ENCODE measurements around the gene WDR26. TPM values are rescaled to one million over a fixed set of nuclear protein-coding genes. Genes with fewer than 3 reads are reported as not detected.
A peak's percentile ranks its signal among the peaks of the same experiment; 100 is the strongest.

The WDR26 gene
- total and polyA plus RNA-seq, 2 of the 4 experiments (the other 2 are of a cell fraction): 23.8 to 46.4 TPM

- no peak overlapping the region for H4K5ac ChIP-seq (ENCODE audit: low read depth, low read length)
- peaks cover 9 to 33% of the 10 kb centered on the region in 2 experiments for H3K79me1 ChIP-seq (ENCODE audit: low read depth in 1 of 2, low read length in 2 of 2)
- H2BK20ac ChIP-seq (ENCODE audit: low read depth, low read length): no peak overlapping the region
- peak overlapping the region; percentile 95 for H3K4me2 ChIP-seq (ENCODE audit: low read depth, low read length)
- H3K27ac ChIP-seq (ENCODE audit: insufficient read depth, low read length): no peak overlapping the region; the same call in 1 of the 2 replicates
- H3K4me3 ChIP-seq (ENCODE audit: insufficient read depth, low read depth, low read length): peak overlapping the region; percentile 77
- H2AK9ac ChIP-seq (replicated peaks; ENCODE audit: low read depth, low read length, poor library complexity): no peak overlapping the region
- no peak overlapping the region for H4K8ac ChIP-seq (ENCODE audit: low read depth in 2 of 2, low read length in 2 of 2)
- TSS peak; percentile 14 for BruUV-seq (replicated peaks)
- no peak overlapping the region for H3K14ac ChIP-seq (replicated peaks; ENCODE audit: low read depth, low read length)
- no peaks in the 10 kb centered on the region for H3K27me3 ChIP-seq (ENCODE audit: control insufficient read depth, insufficient read depth, low read length)
- intact Hi-C loops (cut with micrococcal nuclease) (loop anchor here (10.0 kb wide), 1 partner anchor 493 kb away; the partner anchor contains the start of gene DNAH14), in situ Hi-C loops (cut with MboI; ENCODE audit: low sequenced_read_pairs) (no loop called here), dilution Hi-C loops (cut with HindIII; ENCODE audit: low sequenced_read_pairs, unreplicated experiment) (no loop called here)
- H3K4me1 ChIP-seq (ENCODE audit: control insufficient read depth, insufficient read depth, low read length): peaks cover 4% of the 10 kb centered on the region; the same call in 1 of the 2 replicates
- DNase-seq (no peak), ATAC-seq (ENCODE audit: low read depth) (no peak)
- peaks cover 4% of the 10 kb centered on the region for H3K9me1 ChIP-seq (ENCODE audit: insufficient read depth, low read length)
- no peak overlapping the region for H4K91ac ChIP-seq (ENCODE audit: insufficient read depth, low read depth, low read length)
- POLR2A ChIA-PET (ENCODE audit: unreplicated experiment): interaction anchor here (0.5 to 1.0 kb wide), 2 partner anchors 11 to 25 kb away, joined by 3 read pairs; no protein-coding TSS in a partner anchor
- H2BK5ac ChIP-seq (ENCODE audit: low read depth, low read length, poor library complexity, severe bottlenecking): peak overlapping the region; percentile 94
- CTCF ChIA-PET: interaction anchor here (0.5 to 1.0 kb wide), 2 partner anchors 20 to 1098 kb away, joined by 4 read pairs; no protein-coding TSS in a partner anchor
- no peak overlapping the region for H2BK15ac ChIP-seq (ENCODE audit: low read depth, low read length)
- H3K56ac ChIP-seq (ENCODE audit: extremely low read depth, insufficient read depth, low read length): no peak overlapping the region
- H2AK5ac ChIP-seq (ENCODE audit: low read depth, low read length): no peak overlapping the region
- peaks cover 40% of the 10 kb centered on the region for H4K20me1 ChIP-seq (ENCODE audit: insufficient read depth, low read length)
- H3K9ac ChIP-seq (ENCODE audit: low read depth, low read length): peak overlapping the region; percentile 92
- no peak for TF ChIP-seq MAFK (IDR thresholded peaks at IDR 0.05; ENCODE audit: low read depth, low read length)
- no peak for TF ChIP-seq CHD1 (IDR thresholded peaks at IDR 0.05; ENCODE audit: low read depth, low read length)
- TF ChIP-seq USF2 (IDR thresholded peaks at IDR 0.05; ENCODE audit: low read depth, low read length): no peak
- TF ChIP-seq, protein P1, sequence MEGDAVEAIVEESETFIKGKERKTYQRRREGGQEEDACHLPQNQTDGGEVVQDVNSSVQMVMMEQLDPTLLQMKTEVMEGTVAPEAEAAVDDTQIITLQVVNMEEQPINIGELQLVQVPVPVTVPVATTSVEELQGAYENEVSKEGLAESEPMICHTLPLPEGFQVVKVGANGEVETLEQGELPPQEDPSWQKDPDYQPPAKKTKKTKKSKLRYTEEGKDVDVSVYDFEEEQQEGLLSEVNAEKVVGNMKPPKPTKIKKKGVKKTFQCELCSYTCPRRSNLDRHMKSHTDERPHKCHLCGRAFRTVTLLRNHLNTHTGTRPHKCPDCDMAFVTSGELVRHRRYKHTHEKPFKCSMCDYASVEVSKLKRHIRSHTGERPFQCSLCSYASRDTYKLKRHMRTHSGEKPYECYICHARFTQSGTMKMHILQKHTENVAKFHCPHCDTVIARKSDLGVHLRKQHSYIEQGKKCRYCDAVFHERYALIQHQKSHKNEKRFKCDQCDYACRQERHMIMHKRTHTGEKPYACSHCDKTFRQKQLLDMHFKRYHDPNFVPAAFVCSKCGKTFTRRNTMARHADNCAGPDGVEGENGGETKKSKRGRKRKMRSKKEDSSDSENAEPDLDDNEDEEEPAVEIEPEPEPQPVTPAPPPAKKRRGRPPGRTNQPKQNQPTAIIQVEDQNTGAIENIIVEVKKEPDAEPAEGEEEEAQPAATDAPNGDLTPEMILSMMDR (conservative IDR thresholded peaks at IDR 0.05; ENCODE audit: low read depth, low read length): no peak
- no peak for TF ChIP-seq SMC3 (IDR thresholded peaks at IDR 0.05; ENCODE audit: low read depth, low read length)
- TF ChIP-seq, protein P2, sequence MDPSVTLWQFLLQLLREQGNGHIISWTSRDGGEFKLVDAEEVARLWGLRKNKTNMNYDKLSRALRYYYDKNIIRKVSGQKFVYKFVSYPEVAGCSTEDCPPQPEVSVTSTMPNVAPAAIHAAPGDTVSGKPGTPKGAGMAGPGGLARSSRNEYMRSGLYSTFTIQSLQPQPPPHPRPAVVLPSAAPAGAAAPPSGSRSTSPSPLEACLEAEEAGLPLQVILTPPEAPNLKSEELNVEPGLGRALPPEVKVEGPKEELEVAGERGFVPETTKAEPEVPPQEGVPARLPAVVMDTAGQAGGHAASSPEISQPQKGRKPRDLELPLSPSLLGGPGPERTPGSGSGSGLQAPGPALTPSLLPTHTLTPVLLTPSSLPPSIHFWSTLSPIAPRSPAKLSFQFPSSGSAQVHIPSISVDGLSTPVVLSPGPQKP (IDR thresholded peaks at IDR 0.05; ENCODE audit: borderline replicate concordance, low read depth, low read length): no peak
- no peak overlapping the region for H3K23ac ChIP-seq (ENCODE audit: low read depth, low read length)
- no peak overlapping the region for H3K4ac ChIP-seq (ENCODE audit: low read depth, low read length)
- peaks cover 5% of the 10 kb centered on the region for H3K36me3 ChIP-seq (ENCODE audit: control insufficient read depth, insufficient read depth, low read length)
- no peak overlapping the region for H2AFZ ChIP-seq (replicated peaks; ENCODE audit: low read length, poor library complexity)
- H3K9me3 ChIP-seq (ENCODE audit: control insufficient read depth, insufficient read depth, low read length): no peaks in the 10 kb centered on the region
- WGBS, 2 experiments (ENCODE audit: extremely low coverage in 2 of 2, insufficient read length in 1 of 2): no CpG with 5 or more reads among the region's 2 CpGs
- no peak overlapping the region for H3K18ac ChIP-seq (ENCODE audit: low read depth, low read length)
- H2BK120ac ChIP-seq (ENCODE audit: low read depth, low read length): no peak overlapping the region
Measured at GRCh38 chr1:224432146-224432545, 2.5 kb downstream of the WDR26 start.
